Muscle layer of duodenum (tissue), 2 donors: ENCODE results near the gene B9D2.

Experiments used
- H3K27ac ChIP-seq: one replicate; pipeline ENCODE4 v1.7.0; 2013; ENCODE audit warnings: mild to moderate bottlenecking, low read length
- H3K27me3 ChIP-seq: one replicate; pipeline ENCODE4 v1.7.0; 2013; ENCODE audit warnings: low read depth, mild to moderate bottlenecking, control low read depth, low read length
- H3K36me3 ChIP-seq, 2 donors: one replicate each; pipeline ENCODE4 v1.7.0; 2013; ENCODE audit warnings: low read length in 2 of 2, control low read depth in 1 of 2, mild to moderate bottlenecking in 1 of 2; ENCODE audit not compliant: insufficient read depth in 2 of 2, control insufficient read depth in 1 of 2
- H3K4me1 ChIP-seq, 2 donors: one replicate each; pipeline ENCODE4 v1.7.0; 2013; ENCODE audit warnings: low read length in 2 of 2, mild to moderate bottlenecking in 2 of 2, control low read depth in 1 of 2, moderate library complexity in 1 of 2; ENCODE audit not compliant: insufficient read depth in 2 of 2, control insufficient read depth in 1 of 2
- H3K4me3 ChIP-seq, 2 donors: one replicate each; pipeline ENCODE4 v1.7.0; 2013; ENCODE audit warnings: low read length in 2 of 2, low read depth in 1 of 2, mild to moderate bottlenecking in 1 of 2
- H3K9me3 ChIP-seq, 2 donors: one replicate each; pipeline ENCODE4 v1.7.0; 2013; ENCODE audit warnings: low read length in 2 of 2, control low read depth in 1 of 2, mild to moderate bottlenecking in 1 of 2; ENCODE audit not compliant: control insufficient read depth in 1 of 2
- donor health status: healthy.

The B9D2 gene

GRCh38 chr19:41403181-41403970 is 39.4 kb upstream of the B9D2 start:
- H3K36me3 ChIP-seq: peaks cover 5 to 7% of the 10 kb centered on the region in 2 donors
- no peak overlapping the region for H3K27ac ChIP-seq
- H3K27me3 ChIP-seq: no peaks in the 10 kb centered on the region
- peaks cover 9 to 19% of the 10 kb centered on the region in 2 donors for H3K4me1 ChIP-seq
- H3K4me3 ChIP-seq: no peak overlapping the region
- no peaks in the 10 kb centered on the region for H3K9me3 ChIP-seq

- Histone ChIP-seq H3K4me1 (peaks cover 13 to 23% of the 10 kb centered on the region in 2 donors), H3K27me3 (no peaks in the 10 kb centered on the region), H3K27ac (no peak overlapping the region), H3K9me3 (no peaks in the 10 kb centered on the region), H3K36me3 (peaks cover 5 to 10% of the 10 kb centered on the region in 2 donors), H3K4me3 (no peak overlapping the region)
These were observed 38.1 kb upstream of the B9D2 start for GRCh38 chr19:41402010-41402409.

- Histone ChIP-seq H3K9me3 (no peaks in the 10 kb centered on the region), H3K4me3 (no peak overlapping the region), H3K4me1 (peaks cover 13 to 24% of the 10 kb centered on the region in 2 donors), H3K27me3 (no peaks in the 10 kb centered on the region), H3K36me3 (peaks cover 5 to 10% of the 10 kb centered on the region in 2 donors), H3K27ac (no peak overlapping the region)
These were observed 37.5 kb upstream of the B9D2 start for GRCh38 chr19:41401483-41401882.

GRCh38 chr19:41399525-41399924 is 35.6 kb upstream of the B9D2 start:
- Histone ChIP-seq H3K36me3 (peaks cover 5 to 10% of the 10 kb centered on the region in 2 donors), H3K9me3 (no peaks in the 10 kb centered on the region), H3K4me3 (no peak overlapping the region), H3K27ac (no peak overlapping the region), H3K4me1 (peaks cover 11 to 29% of the 10 kb centered on the region in 2 donors), H3K27me3 (no peaks in the 10 kb centered on the region)

- no peaks in the 10 kb centered on the region for H3K9me3 ChIP-seq
- no peak overlapping the region for H3K27ac ChIP-seq
- H3K4me3 ChIP-seq: peak overlapping the region; percentile 99 to 100
- peaks cover 5 to 10% of the 10 kb centered on the region in 2 donors for H3K36me3 ChIP-seq
- H3K27me3 ChIP-seq: no peaks in the 10 kb centered on the region
- peaks cover 11 to 29% of the 10 kb centered on the region in 2 donors for H3K4me1 ChIP-seq
These were observed 35.1 kb upstream of the B9D2 start for GRCh38 chr19:41399091-41399490.

- peaks cover 5 to 10% of the 10 kb centered on the region in 2 donors for H3K36me3 ChIP-seq
- peak overlapping the region; percentile 98 for H3K27ac ChIP-seq
- peaks cover 11 to 28% of the 10 kb centered on the region in 2 donors for H3K4me1 ChIP-seq
- peak overlapping the region; percentile 99 to 100 for H3K4me3 ChIP-seq
- H3K27me3 ChIP-seq: no peaks in the 10 kb centered on the region
- no peaks in the 10 kb centered on the region for H3K9me3 ChIP-seq
These were observed 34.6 kb upstream of the B9D2 start for GRCh38 chr19:41398598-41398997.

GRCh38 chr19:41398050-41398418 is 34.1 kb upstream of the B9D2 start:
- H3K9me3 ChIP-seq: no peaks in the 10 kb centered on the region
- peaks cover 0 to 10% of the 10 kb centered on the region in 2 donors for H3K36me3 ChIP-seq
- H3K27ac ChIP-seq: peak overlapping the region; percentile 98
- peak overlapping the region; percentile 99 to 100 for H3K4me3 ChIP-seq
- H3K27me3 ChIP-seq: no peaks in the 10 kb centered on the region
- H3K4me1 ChIP-seq: peaks cover 11 to 26% of the 10 kb centered on the region in 2 donors

GRCh38 chr19:41397086-41398049 is 33.4 kb upstream of the B9D2 start, which contains the start of the genes BCKDHA and EXOSC5:
TSS of gene BCKDHA (plus strand) at chr19:41397818. CDS start at chr19:41397828, 10 bp downstream.
TSS of gene EXOSC5 (minus strand) at chr19:41397359. CDS start at chr19:41397328, 31 bp downstream.
- H3K27me3 ChIP-seq: no peaks in the 10 kb centered on the region
- H3K4me1 ChIP-seq: peaks cover 11 to 26% of the 10 kb centered on the region in 2 donors
- peak within 1 kb of the TSS; percentile 98 for H3K27ac ChIP-seq
- H3K4me3 ChIP-seq: peak within 1 kb of the TSS; percentile 99 to 100
- H3K36me3 ChIP-seq: peaks cover 0 to 10% of the 10 kb centered on the region in 2 donors
- H3K9me3 ChIP-seq: no peaks in the 10 kb centered on the region

GRCh38 chr19:41395355-41395754 is 31.4 kb upstream of the B9D2 start:
- Histone ChIP-seq H3K4me1 (peaks cover 11 to 23% of the 10 kb centered on the region in 2 donors), H3K27me3 (no peaks in the 10 kb centered on the region), H3K4me3 (no peak overlapping the region), H3K9me3 (no peaks in the 10 kb centered on the region), H3K36me3 (peaks cover 9 to 19% of the 10 kb centered on the region in 2 donors), H3K27ac (no peak overlapping the region)

GRCh38 chr19:41392775-41393174 is 28.8 kb upstream of the B9D2 start:
- Histone ChIP-seq H3K36me3 (peaks cover 12 to 27% of the 10 kb centered on the region in 2 donors), H3K4me3 (no peak overlapping the region)

GRCh38 chr19:41391618-41392017 is 27.7 kb upstream of the B9D2 start:
- Histone ChIP-seq H3K4me1 (peaks cover 0 to 10% of the 10 kb centered on the region in 2 donors), H3K27me3 (no peaks in the 10 kb centered on the region), H3K4me3 (no peak overlapping the region), H3K9me3 (no peaks in the 10 kb centered on the region), H3K27ac (no peak overlapping the region), H3K36me3 (peaks cover 12 to 33% of the 10 kb centered on the region in 2 donors)

More at GRCh38 chr19:41392775-41393174, 28.8 kb upstream of the B9D2 start:
- Histone ChIP-seq H3K4me1 (peaks cover 0 to 10% of the 10 kb centered on the region in 2 donors), H3K9me3 (no peaks in the 10 kb centered on the region), H3K27ac (no peak overlapping the region), H3K27me3 (no peaks in the 10 kb centered on the region)
